GM18505 (cell line): ENCODE results near the gene GNAO1.

Experiments
- ATAC-seq: cut with Tn5 transposase; IDR thresholded peaks from one replicate; pipeline ENCODE4 v1.9.1; 2021; ENCODE audit not compliant: unreplicated experiment
- POLR2A ChIP-seq: IDR thresholded peaks from 4 replicates; pipeline ENCODE4 v1.6.1; 2011; ENCODE audit warnings: borderline replicate concordance; ENCODE audit not compliant: insufficient read depth, insufficient read length; ENCODE audit errors: extremely low read depth

The GNAO1 gene

GRCh38 chr16:56347166-56347565, 155.9 kb downstream of the GNAO1 start:
- no peak for TF ChIP-seq POLR2A
- ATAC-seq, result no peak

- ATAC-seq, result no peak
- no peak for TF ChIP-seq POLR2A
Measured at GRCh38 chr16:56347670-56348069, 156.4 kb downstream of the GNAO1 start.

GRCh38 chr16:56348168-56349085, 157.1 kb downstream of the GNAO1 start:
- no peak for ATAC-seq
- TF ChIP-seq POLR2A, result no peak

GRCh38 chr16:56349086-56349415, 157.8 kb downstream of the GNAO1 start:
- ATAC-seq, result no peak
- TF ChIP-seq POLR2A, result no peak

GRCh38 chr16:56349711-56350161, 158.4 kb downstream of the GNAO1 start:
- no peak for TF ChIP-seq POLR2A
- no peak for ATAC-seq

- TF ChIP-seq POLR2A, result no peak
- ATAC-seq, result no peak
Measured at GRCh38 chr16:56350491-56351405, 159.5 kb downstream of the GNAO1 start.

GRCh38 chr16:56351481-56351880, 160.2 kb downstream of the GNAO1 start:
- no peak for ATAC-seq
- TF ChIP-seq POLR2A, result no peak

- no peak for TF ChIP-seq POLR2A
- ATAC-seq, result no peak
Measured at GRCh38 chr16:56352351-56353053, 161.2 kb downstream of the GNAO1 start.

GRCh38 chr16:56353054-56353921, 162.0 kb downstream of the GNAO1 start:
- TF ChIP-seq POLR2A, result no peak
- no peak for ATAC-seq

- no peak for ATAC-seq
- no peak for TF ChIP-seq POLR2A
Measured at GRCh38 chr16:56354016-56354415, 162.7 kb downstream of the GNAO1 start.

- TF ChIP-seq POLR2A, result no peak
- no peak for ATAC-seq
Measured at GRCh38 chr16:56354746-56355145, 163.5 kb downstream of the GNAO1 start.

- TF ChIP-seq POLR2A, result no peak
- no peak for ATAC-seq
Measured at GRCh38 chr16:56355221-56355620, 163.9 kb downstream of the GNAO1 start.
